ENCODE results near the gene PHF20. TPM values are rescaled to one million over a fixed set of nuclear protein-coding genes. Genes with fewer than 3 reads are reported as not detected.

The PHF20 gene
- total RNA-seq, 1 donor from 2014 or later: 101 TPM

GRCh38 chr20:35910254-35910653, 138.4 kb downstream of the PHF20 start:
- Mint-ChIP-seq H3K9me3 (ENCODE audit: unreplicated experiment) (no peaks in the 10 kb centered on the region), H3K36me3 (ENCODE audit: low read depth, unreplicated experiment) (peaks cover 33% of the 10 kb centered on the region), H3K27me3 (ENCODE audit: unreplicated experiment) (no peaks in the 10 kb centered on the region), H3K4me1 (ENCODE audit: unreplicated experiment) (peaks cover 19% of the 10 kb centered on the region), H3K4me3 (ENCODE audit: unreplicated experiment) (no peak overlapping the region), H3K27ac (ENCODE audit: unreplicated experiment) (no peak overlapping the region)
- TF ChIP-seq CTCF (IDR thresholded peaks at IDR 0.05; ENCODE audit: unreplicated experiment): no peak
- no peak for DNase-seq (ENCODE audit: low spot score)

GRCh38 chr20:35912881-35913280, 141.1 kb downstream of the PHF20 start:
- Mint-ChIP-seq H3K4me1 (ENCODE audit: unreplicated experiment) (peaks cover under 1% of the 10 kb centered on the region), H3K4me3 (ENCODE audit: unreplicated experiment) (no peak overlapping the region), H3K27me3 (ENCODE audit: unreplicated experiment) (no peaks in the 10 kb centered on the region), H3K9me3 (ENCODE audit: unreplicated experiment) (no peaks in the 10 kb centered on the region), H3K27ac (ENCODE audit: unreplicated experiment) (no peak overlapping the region), H3K36me3 (ENCODE audit: low read depth, unreplicated experiment) (peaks cover 23% of the 10 kb centered on the region)
- no peak for DNase-seq (ENCODE audit: low spot score)
- no peak for TF ChIP-seq CTCF (IDR thresholded peaks at IDR 0.05; ENCODE audit: unreplicated experiment)

DNA sequence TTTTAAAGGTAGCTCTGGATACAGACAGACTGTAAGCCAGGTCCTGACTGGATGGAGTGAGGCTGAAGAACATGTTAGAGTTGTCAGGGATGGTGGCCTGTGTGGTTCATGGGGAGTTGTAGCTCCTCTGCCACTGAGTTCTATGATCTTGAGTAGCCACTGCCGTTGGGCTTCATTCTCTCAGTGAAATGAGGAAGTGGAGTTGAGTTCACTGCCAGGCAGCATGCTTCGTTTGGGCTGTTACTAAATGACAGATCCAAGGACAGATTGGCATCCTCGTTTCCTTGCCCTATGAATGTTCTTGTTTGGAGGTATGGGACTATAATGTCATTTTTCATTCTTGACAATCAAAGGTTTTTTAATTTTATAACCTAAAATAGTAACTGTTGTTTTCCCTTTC, 145.3 kb downstream of the PHF20 start:
- no peaks in the 10 kb centered on the region for H3K27me3 Mint-ChIP-seq (ENCODE audit: unreplicated experiment)
- H3K27ac Mint-ChIP-seq (ENCODE audit: unreplicated experiment): no peak overlapping the region
- H3K4me1 Mint-ChIP-seq (ENCODE audit: unreplicated experiment): no peaks in the 10 kb centered on the region
- H3K36me3 Mint-ChIP-seq (ENCODE audit: low read depth, unreplicated experiment): peaks cover 27% of the 10 kb centered on the region
- no peaks in the 10 kb centered on the region for H3K9me3 Mint-ChIP-seq (ENCODE audit: unreplicated experiment)
- DNase-seq (ENCODE audit: low spot score): no peak
- no peak for TF ChIP-seq CTCF (IDR thresholded peaks at IDR 0.05; ENCODE audit: unreplicated experiment)
- no peak overlapping the region for H3K4me3 Mint-ChIP-seq (ENCODE audit: unreplicated experiment)

DNA sequence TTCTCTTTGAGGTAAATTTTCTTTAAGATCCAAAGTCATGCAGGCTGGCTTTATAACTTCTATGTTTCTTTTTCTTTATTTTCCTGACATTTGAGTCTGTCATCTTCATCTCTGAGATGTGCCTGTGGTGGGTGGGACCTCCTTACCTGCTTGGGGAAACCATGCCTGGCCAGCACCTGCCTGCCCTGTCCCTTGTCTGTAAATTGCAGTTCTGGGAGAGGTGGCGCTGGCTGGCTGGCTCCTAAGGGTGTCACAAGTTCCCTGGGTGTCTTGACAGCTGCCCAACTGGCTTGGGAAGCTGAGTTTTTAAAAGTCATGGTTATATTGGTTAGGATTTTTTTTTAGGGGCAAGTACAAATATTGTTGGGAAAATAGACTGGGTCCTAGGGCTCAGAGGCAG, 146.2 kb downstream of the PHF20 start:
- Mint-ChIP-seq H3K27ac (ENCODE audit: unreplicated experiment) (no peak overlapping the region), H3K36me3 (ENCODE audit: low read depth, unreplicated experiment) (peaks cover 27% of the 10 kb centered on the region), H3K4me1 (ENCODE audit: unreplicated experiment) (no peaks in the 10 kb centered on the region), H3K9me3 (ENCODE audit: unreplicated experiment) (no peaks in the 10 kb centered on the region), H3K4me3 (ENCODE audit: unreplicated experiment) (no peak overlapping the region), H3K27me3 (ENCODE audit: unreplicated experiment) (no peaks in the 10 kb centered on the region)
- no peak for DNase-seq (ENCODE audit: low spot score)
- TF ChIP-seq CTCF (IDR thresholded peaks at IDR 0.05; ENCODE audit: unreplicated experiment): no peak

DNA sequence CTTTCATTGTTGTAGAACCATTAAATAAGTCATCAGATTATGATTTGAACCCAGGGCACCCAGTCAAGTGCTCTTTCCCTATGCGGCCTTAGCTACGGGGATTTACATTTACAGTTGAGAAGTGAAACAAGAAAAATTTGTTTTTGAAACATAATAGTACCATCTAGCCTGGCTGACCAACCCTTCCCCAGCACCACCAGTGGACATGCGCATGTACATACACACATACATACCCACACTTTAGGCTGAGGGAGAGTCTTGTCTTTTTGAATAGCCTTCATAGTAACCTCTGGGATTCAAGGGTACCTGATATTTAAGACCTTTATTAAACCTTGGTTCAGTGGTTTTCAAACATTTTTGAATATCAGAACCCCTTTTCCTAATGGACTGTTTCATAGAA, 148.7 kb downstream of the PHF20 start:
- Mint-ChIP-seq H3K9me3 (ENCODE audit: unreplicated experiment) (no peaks in the 10 kb centered on the region), H3K27me3 (ENCODE audit: unreplicated experiment) (no peaks in the 10 kb centered on the region), H3K4me1 (ENCODE audit: unreplicated experiment) (no peaks in the 10 kb centered on the region), H3K4me3 (ENCODE audit: unreplicated experiment) (no peak overlapping the region), H3K36me3 (ENCODE audit: low read depth, unreplicated experiment) (peaks cover 19% of the 10 kb centered on the region), H3K27ac (ENCODE audit: unreplicated experiment) (no peak overlapping the region)
- DNase-seq (ENCODE audit: low spot score): no peak
- TF ChIP-seq CTCF (IDR thresholded peaks at IDR 0.05; ENCODE audit: unreplicated experiment): no peak
